Measurements from ENCODE around the gene NFATC2.

DNA sequence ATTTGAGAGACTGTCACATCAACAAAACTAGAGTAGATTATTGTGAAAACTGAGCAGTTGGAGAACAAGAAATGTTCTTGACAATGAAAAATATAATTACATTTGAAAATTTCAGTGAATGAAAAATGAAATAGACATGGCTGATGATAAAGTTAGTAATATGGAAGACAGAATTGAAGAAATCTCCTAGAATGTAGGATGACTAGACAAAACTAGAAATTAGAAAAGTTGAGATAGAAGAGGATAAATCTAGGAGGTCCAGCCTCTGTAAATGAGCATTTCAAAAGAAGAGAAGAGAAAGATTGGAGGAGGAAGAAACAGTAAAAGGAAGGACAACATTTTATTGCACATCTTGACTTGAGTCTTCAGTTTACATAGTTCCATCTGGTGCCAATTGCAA, 178.7 kb downstream of the NFATC2 start:
- TF ChIP-seq, protein P1, sequence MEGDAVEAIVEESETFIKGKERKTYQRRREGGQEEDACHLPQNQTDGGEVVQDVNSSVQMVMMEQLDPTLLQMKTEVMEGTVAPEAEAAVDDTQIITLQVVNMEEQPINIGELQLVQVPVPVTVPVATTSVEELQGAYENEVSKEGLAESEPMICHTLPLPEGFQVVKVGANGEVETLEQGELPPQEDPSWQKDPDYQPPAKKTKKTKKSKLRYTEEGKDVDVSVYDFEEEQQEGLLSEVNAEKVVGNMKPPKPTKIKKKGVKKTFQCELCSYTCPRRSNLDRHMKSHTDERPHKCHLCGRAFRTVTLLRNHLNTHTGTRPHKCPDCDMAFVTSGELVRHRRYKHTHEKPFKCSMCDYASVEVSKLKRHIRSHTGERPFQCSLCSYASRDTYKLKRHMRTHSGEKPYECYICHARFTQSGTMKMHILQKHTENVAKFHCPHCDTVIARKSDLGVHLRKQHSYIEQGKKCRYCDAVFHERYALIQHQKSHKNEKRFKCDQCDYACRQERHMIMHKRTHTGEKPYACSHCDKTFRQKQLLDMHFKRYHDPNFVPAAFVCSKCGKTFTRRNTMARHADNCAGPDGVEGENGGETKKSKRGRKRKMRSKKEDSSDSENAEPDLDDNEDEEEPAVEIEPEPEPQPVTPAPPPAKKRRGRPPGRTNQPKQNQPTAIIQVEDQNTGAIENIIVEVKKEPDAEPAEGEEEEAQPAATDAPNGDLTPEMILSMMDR (IDR thresholded peaks at IDR 0.05), result no peak
- no peak for TF ChIP-seq POLR2A (IDR thresholded peaks at IDR 0.05)
